ENCODE measurements around the gene FNBP1. TPM values are rescaled to one million over a fixed set of nuclear protein-coding genes. Genes with fewer than 3 reads are reported as not detected.

The FNBP1 gene
- total RNA-seq, 1 experiment from 2014 or later = 36.5 TPM

DNA sequence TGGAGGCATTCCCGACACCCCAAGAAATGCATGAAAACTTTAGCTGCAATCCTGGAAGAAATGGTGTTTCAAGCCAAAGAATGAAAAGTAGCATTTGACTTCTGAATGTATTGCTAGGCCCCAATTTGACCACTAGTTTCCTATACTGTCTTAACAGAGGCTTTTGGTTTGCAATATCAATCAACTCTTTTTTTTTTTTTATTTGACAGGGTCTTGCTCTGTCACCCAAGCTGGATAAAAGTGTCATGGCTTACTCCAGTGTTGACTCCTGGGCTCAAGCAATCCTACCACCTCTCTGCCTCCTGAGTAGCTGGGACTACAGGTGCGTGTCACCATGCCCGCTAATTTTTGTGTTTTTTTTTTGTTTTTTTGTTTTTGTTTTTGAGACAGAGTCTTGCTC, 7.5 kb upstream of the FNBP1 start:
- Histone ChIP-seq H2BK12ac (ENCODE audit: insufficient read length, low read depth, low read length) (no peak overlapping the region), H4K5ac (ENCODE audit: insufficient read length, low read depth, low read length) (no peak overlapping the region), H4K91ac (ENCODE audit: insufficient read length, low read depth, low read length) (no peak overlapping the region), H3K23ac (ENCODE audit: insufficient read length, low read depth, low read length) (no peak overlapping the region), H3K18ac (ENCODE audit: insufficient read length, low read depth, low read length) (no peak overlapping the region), H2BK20ac (ENCODE audit: low read depth, low read length, poor library complexity, severe bottlenecking) (no peak overlapping the region), H3K4ac (ENCODE audit: low read depth, low read length) (no peak overlapping the region), H3K56ac (ENCODE audit: insufficient read length, low read depth, low read length) (no peak overlapping the region), H3K4me1 (ENCODE audit: insufficient read depth, low read length) (no peaks in the 10 kb centered on the region; the same call in 1 of the 2 replicates), H3T11ph (ENCODE audit: low read length) (no peak overlapping the region), H3K27ac (ENCODE audit: insufficient read length, low read depth, low read length) (no peak overlapping the region), H2BK5ac (ENCODE audit: insufficient read length, low read length) (no peak overlapping the region), H3K79me1 (ENCODE audit: insufficient read depth, low read depth, low read length, poor library complexity, severe bottlenecking) (no peaks in the 10 kb centered on the region), H3K4me2 (ENCODE audit: insufficient read depth, insufficient read length, low read length) (no peak overlapping the region), H2BK120ac (ENCODE audit: low read depth, low read length, poor library complexity, severe bottlenecking) (no peak overlapping the region), H3K14ac (ENCODE audit: insufficient read depth, low read length) (no peak overlapping the region), H3K23me2 (ENCODE audit: insufficient read length, low read depth, low read length, poor library complexity, severe bottlenecking) (peaks cover 9% of the 10 kb centered on the region), H3K79me2 (ENCODE audit: insufficient read depth, low read length) (no peaks in the 10 kb centered on the region; the same call in 1 of the 2 replicates), H3K27me3 (ENCODE audit: insufficient read depth, low read length) (no peaks in the 10 kb centered on the region), H2AK5ac (ENCODE audit: insufficient read length, low read length) (no peak overlapping the region), H2BK15ac (ENCODE audit: low read depth, low read length) (no peak overlapping the region), H4K8ac (replicated peaks; ENCODE audit: insufficient read length, low read depth, low read length) (no peak overlapping the region), H4K20me1 (ENCODE audit: control insufficient read depth, insufficient read depth, insufficient read length) (no peaks in the 10 kb centered on the region), H2AFZ (ENCODE audit: low read length) (no peak overlapping the region), H3K9me3 (ENCODE audit: control insufficient read depth, low read depth, low read length) (no peaks in the 10 kb centered on the region), H3K9ac (ENCODE audit: extremely low read depth, insufficient read length, low read length) (no peak overlapping the region)
- H3K27me3 Mint-ChIP-seq (ENCODE audit: low read depth) = peaks cover 2% of the 10 kb centered on the region
- peaks cover 9 to 22% of the 10 kb centered on the region in 2 experiments; a peak in 3 of 4 replicates for H3K4me1 Mint-ChIP-seq
- H3K27ac Mint-ChIP-seq = no peak overlapping the region; a peak in 1 of 7 replicates
- H3K4me3 Mint-ChIP-seq = no peak overlapping the region
- no CpG with 5 or more reads among the region's 3 CpGs for WGBS (ENCODE audit: extremely low coverage, insufficient read length, low lambda C conversion rate)
- DNase-seq = no peak
- TF ChIP-seq, protein P1, sequence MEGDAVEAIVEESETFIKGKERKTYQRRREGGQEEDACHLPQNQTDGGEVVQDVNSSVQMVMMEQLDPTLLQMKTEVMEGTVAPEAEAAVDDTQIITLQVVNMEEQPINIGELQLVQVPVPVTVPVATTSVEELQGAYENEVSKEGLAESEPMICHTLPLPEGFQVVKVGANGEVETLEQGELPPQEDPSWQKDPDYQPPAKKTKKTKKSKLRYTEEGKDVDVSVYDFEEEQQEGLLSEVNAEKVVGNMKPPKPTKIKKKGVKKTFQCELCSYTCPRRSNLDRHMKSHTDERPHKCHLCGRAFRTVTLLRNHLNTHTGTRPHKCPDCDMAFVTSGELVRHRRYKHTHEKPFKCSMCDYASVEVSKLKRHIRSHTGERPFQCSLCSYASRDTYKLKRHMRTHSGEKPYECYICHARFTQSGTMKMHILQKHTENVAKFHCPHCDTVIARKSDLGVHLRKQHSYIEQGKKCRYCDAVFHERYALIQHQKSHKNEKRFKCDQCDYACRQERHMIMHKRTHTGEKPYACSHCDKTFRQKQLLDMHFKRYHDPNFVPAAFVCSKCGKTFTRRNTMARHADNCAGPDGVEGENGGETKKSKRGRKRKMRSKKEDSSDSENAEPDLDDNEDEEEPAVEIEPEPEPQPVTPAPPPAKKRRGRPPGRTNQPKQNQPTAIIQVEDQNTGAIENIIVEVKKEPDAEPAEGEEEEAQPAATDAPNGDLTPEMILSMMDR (conservative IDR thresholded peaks at IDR 0.05) = no peak
- 0 out of 7 replicates have a peak, but pooled peaks cover 0 to 2% (median 0%) of the 10 kb centered on the region in 3 experiments for H3K36me3 Mint-ChIP-seq (ENCODE audit: insufficient read depth in 1 of 3, low read depth in 3 of 3)
- H3K9me3 Mint-ChIP-seq = no peaks in the 10 kb centered on the region
